ENCODE measurements around the gene EPB41L1.

Gene EPB41L1

GRCh38 chr20:36210436-36211021 lies 56.0 kb downstream of the EPB41L1 start:
- DNase-seq (ENCODE audit: low read depth) = no peak
- no peak overlapping the region for H3K4me3 ChIP-seq (ENCODE audit: low read depth, low read length)

GRCh38 chr20:36213362-36213761 lies 58.8 kb downstream of the EPB41L1 start:
- H3K4me3 ChIP-seq (ENCODE audit: low read depth, low read length) = no peak overlapping the region
- DNase-seq (ENCODE audit: low read depth) = no peak

- H3K4me3 ChIP-seq (ENCODE audit: low read depth, low read length) = no peak overlapping the region
- DNase-seq (ENCODE audit: low read depth) = no peak
Observed at GRCh38 chr20:36214684-36215256, 60.2 kb downstream of the EPB41L1 start.

GRCh38 chr20:36215778-36216177 lies 61.2 kb downstream of the EPB41L1 start:
- no peak overlapping the region for H3K4me3 ChIP-seq (ENCODE audit: low read depth, low read length)
- DNase-seq (ENCODE audit: low read depth) = no peak

GRCh38 chr20:36216314-36217025 lies 61.9 kb downstream of the EPB41L1 start:
- H3K4me3 ChIP-seq (ENCODE audit: low read depth, low read length) = no peak overlapping the region
- DNase-seq (ENCODE audit: low read depth) = no peak

- H3K4me3 ChIP-seq (ENCODE audit: low read depth, low read length) = no peak overlapping the region
- DNase-seq (ENCODE audit: low read depth) = no peak
Observed at GRCh38 chr20:36217226-36217625, 62.7 kb downstream of the EPB41L1 start.

GRCh38 chr20:36218380-36219064 lies 64.0 kb downstream of the EPB41L1 start:
- DNase-seq (ENCODE audit: low read depth) = no peak

GRCh38 chr20:36219671-36220220 lies 65.2 kb downstream of the EPB41L1 start:
- no peak overlapping the region for H3K4me3 ChIP-seq (ENCODE audit: low read depth, low read length)
- DNase-seq (ENCODE audit: low read depth) = no peak

More at GRCh38 chr20:36218380-36219064, 64.0 kb downstream of the EPB41L1 start:
- no peak overlapping the region for H3K4me3 ChIP-seq (ENCODE audit: low read depth, low read length)

- no peak overlapping the region for H3K4me3 ChIP-seq (ENCODE audit: low read depth, low read length)
- DNase-seq (ENCODE audit: low read depth) = no peak
Observed at GRCh38 chr20:36225666-36226065, 71.1 kb downstream of the EPB41L1 start.

- H3K4me3 ChIP-seq (ENCODE audit: low read depth, low read length) = no peak overlapping the region
- no peak for DNase-seq (ENCODE audit: low read depth)
Observed at GRCh38 chr20:36228770-36229169, 74.2 kb downstream of the EPB41L1 start.

GRCh38 chr20:36230019-36230418 lies 75.5 kb downstream of the EPB41L1 start:
- no peak for DNase-seq (ENCODE audit: low read depth)
- H3K4me3 ChIP-seq (ENCODE audit: low read depth, low read length) = no peak overlapping the region

GRCh38 chr20:36231331-36231730 lies 76.8 kb downstream of the EPB41L1 start:
- DNase-seq (ENCODE audit: low read depth) = no peak
- H3K4me3 ChIP-seq (ENCODE audit: low read depth, low read length) = no peak overlapping the region

- DNase-seq (ENCODE audit: low read depth) = no peak
- no peak overlapping the region for H3K4me3 ChIP-seq (ENCODE audit: low read depth, low read length)
Observed at GRCh38 chr20:36234771-36235320, 80.3 kb downstream of the EPB41L1 start.

GRCh38 chr20:36235892-36236785 lies 81.6 kb downstream of the EPB41L1 start, which contains the start of gene AAR2:
Gene AAR2, plus strand, starts transcription at chr20:36236478. Its CDS starts 3,391 bp downstream, at chr20:36239869.
- DNase-seq (ENCODE audit: low read depth) = peak; percentile 31
- peak within 1 kb of the TSS; percentile 88 for H3K4me3 ChIP-seq (ENCODE audit: low read depth, low read length)

GRCh38 chr20:36236786-36237121 lies 82.2 kb downstream of the EPB41L1 start:
- DNase-seq (ENCODE audit: low read depth) = no peak
- H3K4me3 ChIP-seq (ENCODE audit: low read depth, low read length) = peak overlapping the region; percentile 88

- no peak for DNase-seq (ENCODE audit: low read depth)
- peak overlapping the region; percentile 88 for H3K4me3 ChIP-seq (ENCODE audit: low read depth, low read length)
Observed at GRCh38 chr20:36237477-36237876, 82.9 kb downstream of the EPB41L1 start.

- DNase-seq (ENCODE audit: low read depth) = no peak
- H3K4me3 ChIP-seq (ENCODE audit: low read depth, low read length) = no peak overlapping the region
Observed at GRCh38 chr20:36238153-36238552, 83.6 kb downstream of the EPB41L1 start.

GRCh38 chr20:36238760-36239159 lies 84.2 kb downstream of the EPB41L1 start:
- no peak overlapping the region for H3K4me3 ChIP-seq (ENCODE audit: low read depth, low read length)
- DNase-seq (ENCODE audit: low read depth) = no peak

- DNase-seq (ENCODE audit: low read depth) = no peak
- no peak overlapping the region for H3K4me3 ChIP-seq (ENCODE audit: low read depth, low read length)
Observed at GRCh38 chr20:36240076-36240475, 85.5 kb downstream of the EPB41L1 start.

Data from skeletal muscle cell (primary cell).